ENCODE measurements around the gene RCVRN.

The RCVRN gene

GRCh38 chr17:9905078-9905415 is at the start of gene RCVRN:
RCVRN (minus strand) TSS chr17:9905271; CDS start chr17:9905180, 91 bp downstream.
- DNase-seq, result no peak

DNA sequence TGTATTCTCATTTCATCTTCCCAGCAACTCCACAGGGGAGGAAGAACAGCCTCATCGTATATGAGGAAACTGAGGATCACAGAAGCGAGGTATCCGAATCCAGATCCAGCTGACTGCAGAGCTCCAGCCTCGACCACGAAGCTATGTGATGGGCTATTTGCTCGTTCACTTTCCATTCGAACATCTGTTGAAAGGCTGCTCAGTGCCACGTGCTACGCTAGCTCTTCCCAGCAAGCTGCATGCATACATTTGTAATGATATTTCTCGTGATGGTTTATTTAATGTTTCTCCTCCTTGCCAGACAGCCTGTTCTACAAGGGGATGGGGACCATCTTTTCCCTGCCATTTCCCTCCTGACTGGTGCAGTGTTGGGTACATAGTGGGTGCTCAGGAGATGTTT is 48.4 kb upstream of the RCVRN start:
- DNase-seq, result no peak

- no peak for DNase-seq
Measured at GRCh38 chr17:9951803-9952202, 46.7 kb upstream of the RCVRN start.

DNA sequence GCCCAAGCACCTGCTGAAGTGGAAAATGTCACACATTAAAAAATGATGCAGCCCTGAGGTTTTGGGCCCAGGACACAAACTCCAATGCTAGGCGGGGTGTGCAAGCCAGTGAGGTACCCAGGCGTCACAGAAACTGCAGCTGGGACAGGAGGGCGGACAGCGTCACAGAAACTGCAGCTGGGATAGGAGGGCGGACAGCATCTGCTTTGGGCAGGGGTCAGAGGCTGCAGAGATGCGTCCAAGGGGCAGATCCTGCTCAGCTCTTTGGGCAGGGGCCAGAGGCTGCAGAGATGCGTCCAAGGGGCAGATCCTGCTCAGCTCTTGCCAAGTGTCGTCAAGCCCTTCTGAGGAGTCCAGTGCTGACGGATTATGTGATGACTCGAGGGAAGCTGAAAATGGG is 43.9 kb upstream of the RCVRN start:
- no peak for DNase-seq

DNA sequence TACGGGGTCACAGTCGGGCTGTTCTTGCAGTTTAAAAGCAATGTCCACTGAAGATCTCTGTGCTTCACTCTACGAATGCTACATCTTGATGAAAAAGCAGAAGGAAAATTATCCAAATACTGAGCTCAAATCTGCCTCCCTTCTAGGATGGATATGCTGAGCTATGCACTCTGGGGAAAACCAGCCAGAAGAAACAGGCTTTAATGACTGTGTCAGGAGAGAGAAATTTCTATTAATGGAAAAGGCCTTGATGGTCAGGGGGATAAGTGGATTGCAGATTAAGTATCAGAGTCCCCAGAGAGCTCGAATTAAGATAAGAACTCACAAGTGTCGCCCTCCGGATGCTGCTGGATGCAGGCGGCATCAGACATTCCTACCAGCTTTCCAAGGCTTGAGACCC is 39.6 kb upstream of the RCVRN start:
- no peak for DNase-seq

- DNase-seq, result no peak
Measured at GRCh38 chr17:9943343-9943742, 38.3 kb upstream of the RCVRN start.

GRCh38 chr17:9942885-9943284 is 37.8 kb upstream of the RCVRN start:
- DNase-seq, result no peak

- no peak for DNase-seq
Measured at GRCh38 chr17:9941305-9941704, 36.2 kb upstream of the RCVRN start.

DNA sequence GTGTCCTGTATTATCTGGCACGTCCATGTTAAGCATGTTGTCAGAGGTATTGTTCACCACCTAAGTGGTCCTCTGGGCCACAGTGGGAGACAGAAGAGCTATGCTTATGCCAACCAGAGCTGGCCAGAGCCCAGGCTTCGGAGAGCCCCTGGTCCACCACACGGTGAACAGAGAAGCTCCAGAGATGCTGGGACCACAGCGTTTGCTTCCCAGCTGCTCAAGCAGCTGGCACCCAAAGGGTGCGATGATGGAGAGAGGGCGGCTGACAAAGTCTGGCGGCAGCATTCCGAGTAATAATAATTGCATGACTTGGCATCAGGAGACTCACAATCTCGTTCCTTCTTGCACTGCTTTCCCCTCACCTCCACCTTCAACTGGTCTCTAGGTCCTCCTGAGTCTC is 35.8 kb upstream of the RCVRN start:
- DNase-seq, result no peak

GRCh38 chr17:9938764-9939163 is 33.7 kb upstream of the RCVRN start:
- no peak for DNase-seq

GRCh38 chr17:9937901-9938300 is 32.8 kb upstream of the RCVRN start:
- no peak for DNase-seq

- no peak for DNase-seq
Measured at GRCh38 chr17:9937241-9937761, 32.2 kb upstream of the RCVRN start.

DNA sequence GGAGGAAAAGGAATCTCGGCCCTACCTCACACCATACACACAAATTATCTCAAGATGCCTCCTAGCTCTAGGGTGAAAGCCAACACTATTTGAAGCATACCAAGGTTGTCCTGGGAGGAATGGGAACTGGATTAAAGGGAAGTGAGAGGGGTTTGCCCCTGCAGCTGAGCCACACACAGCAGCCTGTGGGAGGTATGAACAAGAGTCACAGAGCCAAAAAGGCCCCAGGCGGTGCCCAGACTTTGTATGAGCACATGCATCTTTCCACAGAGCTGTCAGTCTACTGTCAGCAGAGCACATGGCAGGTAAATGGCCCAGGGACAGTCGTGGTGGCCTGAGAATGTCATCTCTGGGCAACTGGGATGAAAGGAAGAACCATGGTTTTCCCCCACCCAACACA is 31.0 kb upstream of the RCVRN start:
- no peak for DNase-seq

- no peak for DNase-seq
Measured at GRCh38 chr17:9935408-9935807, 30.3 kb upstream of the RCVRN start.

- DNase-seq, result no peak
Measured at GRCh38 chr17:9934331-9934730, 29.3 kb upstream of the RCVRN start.

DNA sequence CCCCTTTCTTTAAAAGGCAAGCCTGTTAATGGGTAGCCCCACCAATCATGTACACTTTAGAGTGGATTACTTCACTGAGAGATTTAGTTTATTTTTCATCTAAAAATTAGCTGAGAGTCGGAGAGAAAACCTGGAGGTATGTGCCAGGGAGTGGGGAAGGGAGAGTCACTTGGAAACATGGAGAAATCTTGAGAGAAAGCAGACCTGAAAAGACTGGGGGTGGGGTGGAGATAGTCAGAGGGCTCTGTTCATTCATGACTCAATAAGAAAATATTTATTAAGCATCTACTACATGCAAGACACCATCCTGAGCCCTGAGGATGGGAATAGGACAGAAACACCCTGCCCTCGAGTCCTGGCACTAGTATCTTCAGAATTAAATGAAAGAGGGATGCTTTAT is 27.4 kb upstream of the RCVRN start:
- no peak for DNase-seq

DNA sequence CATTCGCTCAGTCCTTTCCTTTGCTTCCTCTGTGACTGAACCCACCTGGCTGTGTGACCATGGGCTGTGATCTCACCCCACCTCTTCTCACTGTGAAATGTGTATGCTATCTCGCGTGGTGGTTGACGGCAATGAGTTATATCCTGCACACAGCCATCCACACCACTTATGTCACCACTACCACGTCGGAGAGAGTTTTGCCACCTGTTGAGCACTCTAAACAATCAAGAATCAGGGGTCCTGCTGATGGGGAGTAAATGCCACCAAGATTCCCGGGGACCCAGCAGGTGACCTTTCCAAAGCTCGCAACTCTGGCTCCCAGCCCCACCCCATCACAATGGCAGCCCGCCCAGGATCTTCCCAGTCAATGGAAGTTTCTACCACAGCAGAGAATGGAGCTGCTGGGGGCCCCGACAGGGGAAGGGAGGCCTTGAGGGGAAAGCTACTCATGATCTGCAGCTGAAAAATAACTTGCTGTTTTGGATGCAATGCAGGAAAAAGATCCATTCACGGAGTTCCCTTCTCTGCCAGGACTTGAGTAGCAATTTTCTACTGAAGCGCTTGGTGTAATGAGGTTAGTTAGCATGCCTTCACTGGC is 26.2 kb upstream of the RCVRN start:
- DNase-seq, result no peak

DNA sequence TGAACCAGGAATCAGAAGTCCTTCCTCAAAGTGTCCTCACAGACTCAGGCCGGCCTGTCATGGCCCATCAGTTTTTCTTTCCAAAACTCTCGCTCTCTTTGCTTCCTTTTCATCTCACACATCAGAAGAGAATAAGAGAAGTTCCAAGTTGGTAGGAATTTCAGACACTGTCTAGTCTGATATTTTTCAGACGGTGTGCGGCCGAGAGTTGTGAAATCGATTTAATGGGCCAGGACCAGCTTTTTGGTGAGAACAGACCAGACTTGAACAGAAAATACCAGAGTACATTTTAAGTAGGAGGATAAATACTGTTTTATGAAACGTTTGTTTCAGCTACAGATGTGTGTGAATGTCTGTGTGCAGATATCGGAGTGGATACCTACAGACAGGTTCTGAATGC is 24.8 kb upstream of the RCVRN start:
- no peak for DNase-seq

DNA sequence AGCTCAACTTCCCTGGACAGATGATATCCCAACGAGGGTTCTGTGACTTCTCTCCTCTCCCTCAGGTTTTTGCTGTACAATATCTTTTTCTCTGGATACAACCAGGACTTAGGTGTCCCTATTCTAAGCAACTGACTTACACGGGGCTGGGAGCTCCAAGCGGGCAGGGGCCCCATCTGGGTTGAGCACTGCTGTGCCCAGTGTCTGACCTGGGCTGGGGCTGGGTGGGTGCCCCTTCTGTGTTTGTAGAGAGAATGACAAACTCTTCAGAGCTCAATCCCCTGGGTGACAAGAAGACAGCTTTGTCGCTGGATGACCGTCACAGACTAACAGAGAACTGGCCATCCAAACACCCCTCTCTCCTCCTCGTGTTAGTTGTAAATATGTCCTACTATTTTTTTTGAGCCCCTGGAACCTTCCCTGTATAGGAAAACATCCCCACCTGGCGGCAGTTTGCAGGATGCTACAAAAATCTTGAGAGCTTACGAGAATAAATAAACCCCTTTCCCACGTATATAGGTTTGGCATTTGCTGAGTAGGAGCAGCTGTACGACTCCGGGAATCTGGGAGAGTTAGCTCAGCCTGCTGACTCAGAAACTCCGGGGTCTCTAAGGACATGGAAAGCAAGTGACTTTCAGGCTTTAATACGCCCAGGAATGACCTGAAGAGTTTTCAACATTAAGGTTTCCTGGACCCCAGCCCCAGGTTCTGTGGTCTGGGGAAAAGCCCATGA is 23.7 kb upstream of the RCVRN start:
- DNase-seq, result peak in 1 of 2 experiments; percentile 8

DNA sequence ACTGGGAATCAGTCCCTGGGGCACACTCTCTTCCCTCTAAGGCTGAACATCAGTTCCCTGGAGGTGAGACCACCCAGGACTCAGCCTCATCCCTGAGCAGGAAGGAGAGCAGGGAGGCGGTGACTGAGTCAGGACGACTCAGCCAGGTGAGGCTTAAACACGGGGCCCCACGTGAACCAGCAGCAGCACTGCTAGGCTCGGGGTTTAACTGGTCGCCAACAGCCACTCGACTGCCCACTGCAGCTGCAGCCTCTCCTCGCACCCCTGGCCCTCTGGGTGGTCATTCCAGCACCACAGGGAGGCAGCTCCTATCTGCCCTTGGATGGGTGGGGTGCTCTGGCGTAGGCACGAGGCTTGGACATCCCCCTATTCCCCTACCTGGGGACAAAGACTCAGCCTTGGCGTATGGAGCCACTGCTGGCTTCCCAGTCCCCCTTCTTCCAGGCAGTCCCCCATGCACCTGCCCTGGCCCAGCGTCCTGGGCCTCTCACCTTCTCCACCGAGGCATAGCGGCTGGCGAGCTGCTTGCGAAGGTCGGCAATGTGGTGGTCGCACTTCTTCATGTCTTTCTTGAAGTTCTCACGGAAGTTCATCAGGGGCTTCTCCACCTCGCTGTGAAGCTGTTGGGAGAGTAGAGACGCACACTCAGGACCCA is 21.2 kb upstream of the RCVRN start:
- DNase-seq, result no peak

GRCh38 chr17:9925457-9925856 is 20.4 kb upstream of the RCVRN start:
- no peak for DNase-seq

- DNase-seq, result peak; percentile 36 to 41
Measured at GRCh38 chr17:9924735-9925191, 19.7 kb upstream of the RCVRN start.

GRCh38 chr17:9922012-9922848 is 17.2 kb upstream of the RCVRN start:
- DNase-seq, result no peak
